Thoracic aorta (tissue), 2 donors: ENCODE data around the gene TBC1D2. TPM values are rescaled to one million over a fixed set of nuclear protein-coding genes. Genes with fewer than 3 reads are reported as not detected.

ENCODE experiments used
- ATAC-seq: fragments of 150-250 bp; one replicate; pipeline ENCODE4 v1.8.0; 2017; ENCODE audit warnings: low read depth; ENCODE audit not compliant: insufficient number of reproducible peaks, low FRiP score
- DNase-seq: peaks from one replicate; pipeline ENCODE4 v3.0.0-alpha.2; 2020; ENCODE audit warnings: low spot score
- H3K27ac ChIP-seq, 2 donors: fragments of 200-600 bp; sonication (generic); 1 replicate in 1 of 2; 2 replicates in 1 of 2; pipeline ENCODE4 v1.5.1; 2016; ENCODE audit warnings: mild to moderate bottlenecking in 2 of 2, moderate library complexity in 2 of 2
- H3K27me3 ChIP-seq: fragments of 200-600 bp; sonication (generic); replicated peaks from 2 replicates; pipeline ENCODE4 v1.6.0; 2016; ENCODE audit warnings: mild to moderate bottlenecking; ENCODE audit not compliant: insufficient read depth
- H3K36me3 ChIP-seq: fragments of 200-600 bp; sonication (generic); one replicate; pipeline ENCODE4 v1.5.1; 2016
- H3K4me1 ChIP-seq, 2 donors: fragments of 200-600 bp; sonication (generic); 1 replicate in 1 of 2; 2 replicates in 1 of 2; pipeline versions ENCODE4 v1.5.1 to v1.6.0; 2016; ENCODE audit warnings: low read depth in 2 of 2, mild to moderate bottlenecking in 1 of 2; ENCODE audit not compliant: control insufficient read depth in 1 of 2
- H3K4me3 ChIP-seq: fragments of 200-600 bp; sonication (generic); 2 replicates; pipeline ENCODE4 v1.5.1; 2016; ENCODE audit warnings: mild to moderate bottlenecking
- H3K9me3 ChIP-seq: fragments of 200-600 bp; sonication (generic); 2 replicates; pipeline ENCODE4 v1.5.1; 2016
- CTCF ChIP-seq: fragments of 200-600 bp; sonication (generic); IDR thresholded peaks from one replicate; pipeline ENCODE4 v1.5.1; 2019; ENCODE audit warnings: antibody characterized with exemption
- total RNA-seq, 2 donors: library from RNA; depleted of rRNA; stranded (reverse); fragments of >200 nt; gene quantifications; one replicate each; pipeline versions ENCODE4 v1.1.0 to v1.2.3, GENCODE V29; 2016

Gene TBC1D2
- total RNA-seq, 2 donors from 2014 or later, result 22.3 to 23.7 TPM

- TF ChIP-seq CTCF, result no peak
- H3K27ac ChIP-seq, result no peak overlapping the region
- no peak for ATAC-seq
- no peaks in the 10 kb centered on the region for H3K9me3 ChIP-seq
- H3K4me1 ChIP-seq, result no peaks in the 10 kb centered on the region
- DNase-seq, result no peak
- no peaks in the 10 kb centered on the region for H3K36me3 ChIP-seq
- no peaks in the 10 kb centered on the region for H3K27me3 ChIP-seq
- H3K4me3 ChIP-seq, result no peak overlapping the region
Observed at GRCh38 chr9:98241357-98242300, 13.8 kb downstream of the TBC1D2 start.

- Histone ChIP-seq H3K4me3 (no peak overlapping the region), H3K36me3 (no peaks in the 10 kb centered on the region), H3K9me3 (no peaks in the 10 kb centered on the region), H3K27ac (no peak overlapping the region), H3K27me3 (no peaks in the 10 kb centered on the region), H3K4me1 (no peaks in the 10 kb centered on the region)
- DNase-seq (no peak), ATAC-seq (no peak)
- TF ChIP-seq CTCF, result no peak
Observed at GRCh38 chr9:98240475-98240874, 15.0 kb downstream of the TBC1D2 start.

GRCh38 chr9:98236901-98237487, 18.5 kb downstream of the TBC1D2 start:
- no peaks in the 10 kb centered on the region for H3K27me3 ChIP-seq
- DNase-seq, result no peak
- no peak overlapping the region for H3K27ac ChIP-seq
- H3K9me3 ChIP-seq, result no peaks in the 10 kb centered on the region
- TF ChIP-seq CTCF, result no peak
- peaks cover 3% of the 10 kb centered on the region for H3K36me3 ChIP-seq
- no peak for ATAC-seq
- no peak overlapping the region for H3K4me3 ChIP-seq
- no peaks in the 10 kb centered on the region for H3K4me1 ChIP-seq

- no peaks in the 10 kb centered on the region for H3K27me3 ChIP-seq
- H3K27ac ChIP-seq, result no peak overlapping the region
- H3K9me3 ChIP-seq, result no peaks in the 10 kb centered on the region
- no peaks in the 10 kb centered on the region for H3K4me1 ChIP-seq
- no peak for ATAC-seq
- DNase-seq, result no peak
- TF ChIP-seq CTCF, result no peak
- H3K36me3 ChIP-seq, result peaks cover 3% of the 10 kb centered on the region
- no peak overlapping the region for H3K4me3 ChIP-seq
Observed at GRCh38 chr9:98235126-98235525, 20.3 kb downstream of the TBC1D2 start.

- no peak for DNase-seq
- TF ChIP-seq CTCF, result no peak
- Histone ChIP-seq H3K36me3 (peaks cover 3% of the 10 kb centered on the region), H3K4me1 (no peaks in the 10 kb centered on the region), H3K4me3 (no peak overlapping the region), H3K9me3 (no peaks in the 10 kb centered on the region), H3K27ac (no peak overlapping the region), H3K27me3 (no peaks in the 10 kb centered on the region)
- ATAC-seq, result no peak
Observed at GRCh38 chr9:98234245-98234825, 21.1 kb downstream of the TBC1D2 start.
